Glutamatergic neuron (in vitro differentiated cells): ENCODE results near the gene CRYBG2. TPM values are rescaled to one million over a fixed set of nuclear protein-coding genes. Genes with fewer than 3 reads are reported as not detected.

ENCODE experiments used
- DNase-seq: peaks from one replicate; pipeline ENCODE4 v3.0.0; 2022
- H3K27ac Mint-ChIP-seq: one replicate; pipeline ENCODE4 v1.8.0; 2020; ENCODE audit warnings: mild to moderate bottlenecking, mixed read lengths, inconsistent platforms; ENCODE audit not compliant: unreplicated experiment
- H3K27me3 Mint-ChIP-seq: one replicate; pipeline ENCODE4 v1.8.0; 2020; ENCODE audit warnings: mild to moderate bottlenecking, moderate library complexity, mixed read lengths, inconsistent platforms; ENCODE audit not compliant: unreplicated experiment
- H3K36me3 Mint-ChIP-seq: one replicate; pipeline ENCODE4 v1.8.0; 2020; ENCODE audit warnings: mild to moderate bottlenecking, mixed read lengths, inconsistent platforms; ENCODE audit not compliant: unreplicated experiment
- H3K4me1 Mint-ChIP-seq: one replicate; pipeline ENCODE4 v1.8.0; 2020; ENCODE audit warnings: mild to moderate bottlenecking, low read depth, mixed read lengths, inconsistent platforms; ENCODE audit not compliant: unreplicated experiment
- H3K4me3 Mint-ChIP-seq: one replicate; pipeline ENCODE4 v1.8.0; 2020; ENCODE audit warnings: mild to moderate bottlenecking, mixed read lengths, inconsistent platforms; ENCODE audit not compliant: unreplicated experiment
- H3K9me3 Mint-ChIP-seq: one replicate; pipeline ENCODE4 v1.8.0; 2020; ENCODE audit warnings: mild to moderate bottlenecking, moderate library complexity, mixed read lengths, inconsistent platforms; ENCODE audit not compliant: unreplicated experiment
- CTCF ChIP-seq: fragments of 200-600 bp; sonication (generic); IDR thresholded peaks from one replicate; pipeline ENCODE4 v1.5.0; 2021; ENCODE audit not compliant: partially characterized antibody, unreplicated experiment
- total RNA-seq: library from RNA; stranded (reverse); fragmentation: NEBNext Ultra II Directional; extraction: Animal tissue kit (Norgen Biotek cat#: 25700); gene quantifications from one replicate; pipeline ENCODE4 v1.2.1, GENCODE V29; 2021; ENCODE audit not compliant: unreplicated experiment

Gene CRYBG2
- total RNA-seq, 1 donor from 2014 or later: 2.2 TPM

DNA sequence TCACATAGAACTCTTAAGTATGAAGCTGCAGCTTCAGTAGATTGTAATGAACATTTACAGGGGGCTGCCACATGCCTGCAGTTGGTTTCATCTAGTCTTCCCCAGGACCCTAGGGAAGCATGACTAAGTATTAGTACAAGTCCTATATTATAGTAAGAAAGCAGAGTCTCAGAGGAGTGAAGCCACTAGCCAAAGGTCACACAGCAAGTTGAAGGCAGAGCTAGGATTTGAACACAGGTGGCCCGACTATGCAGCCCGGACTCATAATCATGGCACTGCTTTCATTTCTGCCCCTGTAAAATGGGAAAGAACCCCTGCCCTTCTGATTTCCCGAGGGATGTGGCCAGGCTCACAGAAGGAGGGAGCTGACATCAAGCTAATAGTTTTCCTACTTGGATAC is 8.4 kb upstream of the CRYBG2 start:
- Mint-ChIP-seq H3K4me3 (no peak overlapping the region), H3K36me3 (no peaks in the 10 kb centered on the region), H3K27me3 (peaks cover 17% of the 10 kb centered on the region), H3K9me3 (peaks cover 3% of the 10 kb centered on the region), H3K4me1 (peaks cover 7% of the 10 kb centered on the region), H3K27ac (no peak overlapping the region)
- DNase-seq: no peak
- no peak for TF ChIP-seq CTCF

GRCh38 chr1:26361605-26362122 is 7.7 kb upstream of the CRYBG2 start:
- peaks cover 3% of the 10 kb centered on the region for H3K9me3 Mint-ChIP-seq
- H3K4me1 Mint-ChIP-seq: peaks cover 7% of the 10 kb centered on the region
- peaks cover 17% of the 10 kb centered on the region for H3K27me3 Mint-ChIP-seq
- TF ChIP-seq CTCF: no peak
- H3K4me3 Mint-ChIP-seq: no peak overlapping the region
- no peak for DNase-seq
- no peaks in the 10 kb centered on the region for H3K36me3 Mint-ChIP-seq
- H3K27ac Mint-ChIP-seq: no peak overlapping the region

- H3K4me3 Mint-ChIP-seq: peak overlapping the region; percentile 65
- DNase-seq: no peak
- H3K27ac Mint-ChIP-seq: no peak overlapping the region
- H3K36me3 Mint-ChIP-seq: no peaks in the 10 kb centered on the region
- peaks cover 3% of the 10 kb centered on the region for H3K9me3 Mint-ChIP-seq
- H3K27me3 Mint-ChIP-seq: peaks cover 17% of the 10 kb centered on the region
- TF ChIP-seq CTCF: no peak
- H3K4me1 Mint-ChIP-seq: peaks cover 7% of the 10 kb centered on the region
Observed at GRCh38 chr1:26360807-26361604, 7.1 kb upstream of the CRYBG2 start.

DNA sequence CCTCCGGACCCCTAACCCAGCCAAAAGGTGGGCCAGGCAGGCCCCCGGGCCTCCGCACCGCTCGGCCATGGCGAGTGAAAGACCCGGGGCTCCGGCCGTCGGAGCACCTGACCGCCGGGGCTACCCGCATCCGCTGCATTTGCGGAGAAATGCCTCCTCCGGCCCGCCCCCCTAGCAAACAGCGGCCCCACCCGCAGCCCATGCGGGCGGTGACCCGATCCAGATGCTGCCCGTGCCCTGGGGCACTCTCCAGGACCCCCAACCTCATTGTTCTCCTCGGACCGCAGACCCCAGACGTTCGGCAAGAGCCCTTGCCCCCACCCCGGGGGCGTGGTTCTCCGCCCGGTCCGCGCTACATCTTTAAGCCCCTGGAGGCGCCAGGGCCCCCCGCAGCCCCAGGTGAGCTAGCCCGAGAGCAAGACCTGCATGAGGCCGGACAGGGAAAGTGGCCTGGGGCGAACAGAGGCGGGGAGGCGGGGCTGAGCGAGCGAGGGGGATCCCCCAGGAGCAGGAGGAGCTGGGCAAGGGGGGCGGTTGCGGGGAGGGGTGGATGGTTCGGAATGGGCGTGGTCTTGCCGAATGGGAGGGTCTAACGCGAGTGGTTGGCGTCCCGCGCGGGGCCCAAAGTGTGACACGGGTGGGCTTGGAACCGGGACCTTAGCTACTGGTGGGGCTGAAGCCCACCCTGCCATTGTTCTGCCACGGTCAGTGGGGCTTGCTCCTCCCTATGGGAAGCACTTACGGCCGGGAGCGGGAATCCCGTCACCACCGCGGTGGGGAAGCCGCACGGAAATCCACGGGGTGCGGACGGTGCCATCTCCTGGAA is 6.3 kb upstream of the CRYBG2 start:
- DNase-seq: peak; percentile 72
- H3K9me3 Mint-ChIP-seq: peaks cover 3% of the 10 kb centered on the region
- TF ChIP-seq CTCF: no peak
- H3K36me3 Mint-ChIP-seq: no peaks in the 10 kb centered on the region
- H3K27me3 Mint-ChIP-seq: peaks cover 17% of the 10 kb centered on the region
- peaks cover 11% of the 10 kb centered on the region for H3K4me1 Mint-ChIP-seq
- H3K27ac Mint-ChIP-seq: no peak overlapping the region
- peak overlapping the region; percentile 65 for H3K4me3 Mint-ChIP-seq
